PC-3 (cell line): ENCODE measurements around the gene ADAMTS6. TPM values are rescaled to one million over a fixed set of nuclear protein-coding genes. Genes with fewer than 3 reads are reported as not detected.

Experiments
- ATAC-seq: fragments of 200-7000 bp; cut with Tn5 transposase; 2 replicates; pipeline ENCODE4 v1.9.1; 2020; ENCODE audit warnings: mild to moderate bottlenecking, moderate library complexity
- BruUV-seq: library from RNA; stranded (reverse); fragments of 400-500 nt; replicated peaks from 2 replicates; lab custom pipeline; 2021; lab: Mats Ljungman, UMichigan
- CTCF ChIA-PET: fragments of 300-600 bp; sonication (Branson Sonifier 250); formaldehyde crosslinking; loops from one replicate; lab custom pipeline; 2022; ENCODE audit warnings: antibody characterized with exemption; lab: Charles Lee
- POLR2A ChIA-PET: fragments of 300-600 bp; sonication (Branson Sonifier 250); formaldehyde crosslinking; loops from one replicate; lab custom pipeline; 2022; ENCODE audit warnings: antibody characterized with exemption; ENCODE audit not compliant: unreplicated experiment; lab: Charles Lee
- DNase-seq: peaks from one replicate; pipeline ENCODE4 v3.0.0-alpha.2; 2015
- H2AFZ ChIP-seq: fragments of 300-600 bp; sonication (generic); 2 replicates; pipeline ENCODE4 v1.6.0; 2016; ENCODE audit warnings: antibody characterized with exemption, low read length
- H3F3A ChIP-seq: fragments of 300-600 bp; sonication (generic); one replicate; pipeline ENCODE4 v1.6.0; 2017; ENCODE audit warnings: antibody characterized with exemption, low read length, control low read depth, mild to moderate bottlenecking; ENCODE audit not compliant: unreplicated experiment
- H3K27ac ChIP-seq: fragments of 300-600 bp; sonication (generic); 2 replicates; pipeline ENCODE4 v1.5.1; 2016; ENCODE audit warnings: mild to moderate bottlenecking, low read length
- H3K27me3 ChIP-seq: fragments of 300-600 bp; sonication (generic); 2 replicates; pipeline ENCODE4 v1.6.1; 2016; ENCODE audit warnings: low read length, mixed read lengths
- H3K36me3 ChIP-seq: fragments of 300-600 bp; sonication (generic); 2 replicates; pipeline ENCODE4 v1.6.1; 2016; ENCODE audit warnings: low read depth, mixed run types, low read length, mixed read lengths
- H3K4me1 ChIP-seq: fragments of 300-600 bp; sonication (generic); 2 replicates; pipeline ENCODE4 v1.5.1; 2016; ENCODE audit warnings: low read length; ENCODE audit not compliant: insufficient read depth
- H3K4me2 ChIP-seq: fragments of 300-600 bp; sonication (generic); 2 replicates; pipeline ENCODE4 v1.6.0; 2016; ENCODE audit warnings: low read length
- H3K4me3 ChIP-seq: fragments of 300-600 bp; sonication (generic); 2 replicates; pipeline ENCODE4 v1.5.1; 2016; ENCODE audit warnings: mild to moderate bottlenecking, low read length, mixed read lengths
- H3K79me2 ChIP-seq: fragments of 300-600 bp; sonication (generic); 2 replicates; pipeline ENCODE4 v1.6.1; 2017; ENCODE audit warnings: low read length, mixed read lengths
- H3K9ac ChIP-seq: fragments of 300-600 bp; sonication (generic); 2 replicates; pipeline ENCODE4 v1.6.0; 2016; ENCODE audit warnings: mild to moderate bottlenecking, low read length
- H3K9me2 ChIP-seq: fragments of 300-600 bp; sonication (generic); replicated peaks from 2 replicates; pipeline ENCODE4 v1.6.1; 2016; ENCODE audit warnings: mixed run types, low read length, mixed read lengths
- H3K9me3 ChIP-seq: fragments of 300-600 bp; sonication (generic); 2 replicates; pipeline ENCODE4 v1.6.1; 2016; ENCODE audit warnings: low read length, mixed read lengths
- H4K20me1 ChIP-seq: fragments of 300-600 bp; sonication (generic); 2 replicates; pipeline ENCODE4 v1.6.1; 2016; ENCODE audit warnings: low read length, mixed read lengths
- EZH2 ChIP-seq: fragments of 300-600 bp; sonication (generic); IDR thresholded peaks from one replicate; pipeline ENCODE4 v1.6.1; 2017; ENCODE audit warnings: antibody characterized with exemption, mild to moderate bottlenecking, low read length; ENCODE audit not compliant: unreplicated experiment
- intact Hi-C: fragments of 100-400 bp; cut with micrococcal nuclease; formaldehyde crosslinking; loops from 2 replicates; pipeline ENCODE4 v1.9.0; 2023
- total RNA-seq: library from RNA; depleted of rRNA; stranded (reverse); fragments of >200 nt; gene quantifications from 2 replicates; pipeline ENCODE4 v1.2.3, GENCODE V29; 2014; rRNA removed
- TF ChIP-seq, protein P1 (sequence below): fragments of 300-600 bp; sonication (generic); conservative IDR thresholded peaks from 2 replicates; pipeline ENCODE4 v1.5.1; 2017; ENCODE audit warnings: antibody characterized with exemption, low read depth, mild to moderate bottlenecking, low read length

Gene ADAMTS6
- total RNA-seq, 1 experiment from 2014 or later: 1.7 TPM

DNA sequence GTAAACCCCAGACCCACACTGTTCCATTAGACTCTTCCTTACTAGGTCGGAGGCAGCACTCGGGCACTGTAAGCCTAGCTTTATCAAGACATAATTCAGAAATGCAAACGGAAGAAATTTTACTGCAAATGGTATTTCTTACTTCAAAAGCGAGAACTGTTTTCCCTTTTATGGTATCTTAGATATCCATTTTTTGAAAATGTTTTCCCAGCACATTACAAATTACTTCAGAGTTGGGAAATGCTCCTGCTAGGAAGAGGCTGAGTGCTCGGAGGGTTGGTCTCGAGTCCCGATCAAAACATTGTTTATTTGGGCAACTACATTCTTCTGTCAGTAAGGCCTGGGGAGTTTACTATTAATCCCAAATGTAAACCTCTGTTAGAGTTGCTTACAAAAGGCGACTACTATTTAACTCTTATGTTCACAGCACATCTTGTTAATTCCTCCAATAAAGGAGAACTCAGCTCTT is 380.1 kb downstream of the ADAMTS6 start:
- Histone ChIP-seq H3K4me2 (no peak overlapping the region), H3K79me2 (no peaks in the 10 kb centered on the region), H3K9ac (no peak overlapping the region), H3K4me3 (no peak overlapping the region), H3K9me2 (no peaks in the 10 kb centered on the region), H3K27me3 (no peaks in the 10 kb centered on the region), H3F3A (no peaks in the 10 kb centered on the region), H3K9me3 (no peaks in the 10 kb centered on the region), H3K4me1 (peaks cover 5% of the 10 kb centered on the region; the same call in 1 of the 2 replicates), H3K36me3 (no peaks in the 10 kb centered on the region), H2AFZ (peak overlapping the region; percentile 37; the same call in 1 of the 2 replicates), H4K20me1 (no peaks in the 10 kb centered on the region), H3K27ac (no peak overlapping the region)
- DNase-seq: no peak
- intact Hi-C loops: loop anchor here (1.0 to 5.0 kb wide), 6 partner anchors 61 to 379 kb away; partner anchors contain the start of gene ADAMTS6
- BruUV-seq: no TSS peak
- POLR2A ChIA-PET: no interaction called here
- CTCF ChIA-PET: no interaction called here
- ATAC-seq: no peak
- TF ChIP-seq EZH2: no peak

- Histone ChIP-seq H3K4me1 (peaks cover 5% of the 10 kb centered on the region; the same call in 1 of the 2 replicates), H3F3A (no peaks in the 10 kb centered on the region), H3K4me3 (no peak overlapping the region), H3K27ac (no peak overlapping the region), H3K9me3 (no peaks in the 10 kb centered on the region), H3K79me2 (no peaks in the 10 kb centered on the region), H2AFZ (peak overlapping the region; percentile 37; the same call in 1 of the 2 replicates), H3K4me2 (no peak overlapping the region), H3K27me3 (no peaks in the 10 kb centered on the region), H3K9ac (no peak overlapping the region), H3K9me2 (no peaks in the 10 kb centered on the region), H4K20me1 (no peaks in the 10 kb centered on the region), H3K36me3 (no peaks in the 10 kb centered on the region)
- TF ChIP-seq, protein P1, sequence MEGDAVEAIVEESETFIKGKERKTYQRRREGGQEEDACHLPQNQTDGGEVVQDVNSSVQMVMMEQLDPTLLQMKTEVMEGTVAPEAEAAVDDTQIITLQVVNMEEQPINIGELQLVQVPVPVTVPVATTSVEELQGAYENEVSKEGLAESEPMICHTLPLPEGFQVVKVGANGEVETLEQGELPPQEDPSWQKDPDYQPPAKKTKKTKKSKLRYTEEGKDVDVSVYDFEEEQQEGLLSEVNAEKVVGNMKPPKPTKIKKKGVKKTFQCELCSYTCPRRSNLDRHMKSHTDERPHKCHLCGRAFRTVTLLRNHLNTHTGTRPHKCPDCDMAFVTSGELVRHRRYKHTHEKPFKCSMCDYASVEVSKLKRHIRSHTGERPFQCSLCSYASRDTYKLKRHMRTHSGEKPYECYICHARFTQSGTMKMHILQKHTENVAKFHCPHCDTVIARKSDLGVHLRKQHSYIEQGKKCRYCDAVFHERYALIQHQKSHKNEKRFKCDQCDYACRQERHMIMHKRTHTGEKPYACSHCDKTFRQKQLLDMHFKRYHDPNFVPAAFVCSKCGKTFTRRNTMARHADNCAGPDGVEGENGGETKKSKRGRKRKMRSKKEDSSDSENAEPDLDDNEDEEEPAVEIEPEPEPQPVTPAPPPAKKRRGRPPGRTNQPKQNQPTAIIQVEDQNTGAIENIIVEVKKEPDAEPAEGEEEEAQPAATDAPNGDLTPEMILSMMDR: peak; percentile 67
- no peak for TF ChIP-seq EZH2
- CTCF ChIA-PET: no interaction called here
- peak; percentile 70 for ATAC-seq
- intact Hi-C loops: loop anchor here (1.0 to 5.0 kb wide), 6 partner anchors 61 to 380 kb away; partner anchors contain the start of gene ADAMTS6
- POLR2A ChIA-PET: no interaction called here
- peak; percentile 61 for DNase-seq
- BruUV-seq: no TSS peak
Observed at GRCh38 chr5:65100911-65101631, 380.6 kb downstream of the ADAMTS6 start.

Other genes with a start within 250 kb of the ADAMTS6 start
- gene CENPK, start 81.2 kb upstream of the ADAMTS6 start, total RNA-seq: 8.0 and 8.6 TPM in 2 replicates
- 11.6 and 14.8 TPM in 2 replicates for gene PPWD1, start 81.4 kb upstream of the ADAMTS6 start, total RNA-seq
- gene TRIM23, start 142.4 kb upstream of the ADAMTS6 start, total RNA-seq: 4.7 and 7.7 TPM in 2 replicates
- 1.4 and 1.6 TPM in 2 replicates for gene SHLD3, start 143.1 kb upstream of the ADAMTS6 start, total RNA-seq
- 6.6 and 6.7 TPM in 2 replicates for gene TRAPPC13, start 143.1 kb upstream of the ADAMTS6 start, total RNA-seq
- 0.98 and 1.1 TPM in 2 replicates for gene SGTB, start 240.2 kb upstream of the ADAMTS6 start, total RNA-seq
- 7.9 and 13.6 TPM in 2 replicates for gene NLN, start 240.3 kb upstream of the ADAMTS6 start, total RNA-seq